A549 (cell line): ENCODE measurements around the gene TFDP1.

Source experiments
- CHD2 ChIP-seq: fragments of 150-350 bp; IDR thresholded peaks from 2 replicates; pipeline ENCODE4 v1.6.1; 2014; ENCODE audit warnings: low read length; ENCODE audit not compliant: partially characterized antibody
- EP300 ChIP-seq, 2 experiments: fragments of >200 bp; sonication (Bioruptor Twin); formaldehyde crosslinking; IDR thresholded peaks; 2 replicates in 1 of 2; 3 replicates in 1 of 2; pipeline ENCODE4 v1.6.1; 2016 to 2017
- MYC ChIP-seq: IDR thresholded peaks from 2 replicates; pipeline ENCODE4 v1.6.1; 2012; ENCODE audit warnings: mild to moderate bottlenecking, inconsistent platforms, low read length, improper control_type of control experiment, borderline replicate concordance
- POLR2A ChIP-seq: IDR thresholded peaks from 2 replicates; pipeline ENCODE4 v1.6.1; 2012; ENCODE audit warnings: mild to moderate bottlenecking, low read length
- POLR2AphosphoS2 ChIP-seq: conservative IDR thresholded peaks from 2 replicates; pipeline ENCODE4 v1.6.1; 2012; ENCODE audit warnings: low read length, improper control_type of control experiment, inconsistent platforms
- TF ChIP-seq, protein P1 (sequence below): fragments of 200-600 bp; sonication (generic); IDR thresholded peaks from 2 replicates; pipeline ENCODE4 v1.6.1; 2016; ENCODE audit warnings: antibody characterized with exemption, mild to moderate bottlenecking, moderate library complexity
- TF ChIP-seq, protein P2 (sequence below): fragments of >200 bp; sonication (Bioruptor Twin); formaldehyde crosslinking; IDR thresholded peaks from 3 replicates; pipeline ENCODE4 v1.5.1; 2016
- TF ChIP-seq, protein P3 (sequence below): fragments of >200 bp; sonication (Bioruptor Twin); formaldehyde crosslinking; IDR thresholded peaks from 2 replicates; pipeline ENCODE4 v1.6.1; 2016

DNA sequence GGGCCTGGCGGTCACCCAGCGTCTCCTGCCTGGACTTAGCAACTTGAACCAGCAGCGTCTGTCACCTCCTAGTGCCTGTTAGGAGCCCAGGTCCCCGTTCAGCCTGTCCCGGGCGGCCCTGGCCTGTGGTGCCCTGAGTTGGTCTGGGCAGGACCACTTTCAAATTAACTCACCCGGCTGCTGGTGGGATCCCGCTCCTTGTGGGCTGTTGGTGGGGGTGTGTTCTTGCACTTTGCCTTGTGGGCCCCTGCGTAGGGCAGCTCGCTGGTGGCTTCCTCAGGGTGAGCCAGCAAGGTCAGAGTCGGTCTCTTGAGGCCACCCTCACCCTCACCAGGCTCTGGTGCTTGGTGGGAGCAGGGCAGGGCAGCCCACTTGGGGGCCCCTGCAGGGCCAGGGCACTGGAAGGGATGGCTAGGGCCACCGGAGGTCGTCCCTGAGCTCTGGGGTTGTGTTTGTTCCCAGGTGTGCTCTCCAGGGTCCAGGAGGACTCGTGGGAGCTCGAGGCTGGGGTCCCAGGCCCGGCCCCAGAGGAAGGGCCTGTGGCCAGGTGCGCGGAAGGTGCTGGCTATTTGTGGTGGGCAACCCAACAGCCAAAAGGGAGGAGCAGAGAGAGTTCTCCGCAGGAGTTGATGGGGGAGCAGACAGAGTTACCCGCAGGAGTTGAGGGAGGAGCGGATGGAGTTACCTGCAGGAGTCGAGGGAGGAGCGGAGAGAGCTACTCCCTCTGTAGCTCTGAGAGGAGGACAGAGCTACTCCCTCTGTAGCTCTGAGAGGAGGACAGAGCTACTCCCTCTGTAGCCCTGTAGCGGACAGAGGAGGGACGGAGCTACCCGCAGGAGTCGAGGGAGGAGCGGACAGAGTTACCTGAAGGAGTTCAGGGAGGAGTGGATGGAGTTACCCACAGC is 16.9 kb downstream of the TFDP1 start:
- TF ChIP-seq, protein P1, sequence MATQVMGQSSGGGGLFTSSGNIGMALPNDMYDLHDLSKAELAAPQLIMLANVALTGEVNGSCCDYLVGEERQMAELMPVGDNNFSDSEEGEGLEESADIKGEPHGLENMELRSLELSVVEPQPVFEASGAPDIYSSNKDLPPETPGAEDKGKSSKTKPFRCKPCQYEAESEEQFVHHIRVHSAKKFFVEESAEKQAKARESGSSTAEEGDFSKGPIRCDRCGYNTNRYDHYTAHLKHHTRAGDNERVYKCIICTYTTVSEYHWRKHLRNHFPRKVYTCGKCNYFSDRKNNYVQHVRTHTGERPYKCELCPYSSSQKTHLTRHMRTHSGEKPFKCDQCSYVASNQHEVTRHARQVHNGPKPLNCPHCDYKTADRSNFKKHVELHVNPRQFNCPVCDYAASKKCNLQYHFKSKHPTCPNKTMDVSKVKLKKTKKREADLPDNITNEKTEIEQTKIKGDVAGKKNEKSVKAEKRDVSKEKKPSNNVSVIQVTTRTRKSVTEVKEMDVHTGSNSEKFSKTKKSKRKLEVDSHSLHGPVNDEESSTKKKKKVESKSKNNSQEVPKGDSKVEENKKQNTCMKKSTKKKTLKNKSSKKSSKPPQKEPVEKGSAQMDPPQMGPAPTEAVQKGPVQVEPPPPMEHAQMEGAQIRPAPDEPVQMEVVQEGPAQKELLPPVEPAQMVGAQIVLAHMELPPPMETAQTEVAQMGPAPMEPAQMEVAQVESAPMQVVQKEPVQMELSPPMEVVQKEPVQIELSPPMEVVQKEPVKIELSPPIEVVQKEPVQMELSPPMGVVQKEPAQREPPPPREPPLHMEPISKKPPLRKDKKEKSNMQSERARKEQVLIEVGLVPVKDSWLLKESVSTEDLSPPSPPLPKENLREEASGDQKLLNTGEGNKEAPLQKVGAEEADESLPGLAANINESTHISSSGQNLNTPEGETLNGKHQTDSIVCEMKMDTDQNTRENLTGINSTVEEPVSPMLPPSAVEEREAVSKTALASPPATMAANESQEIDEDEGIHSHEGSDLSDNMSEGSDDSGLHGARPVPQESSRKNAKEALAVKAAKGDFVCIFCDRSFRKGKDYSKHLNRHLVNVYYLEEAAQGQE: no peak
- TF ChIP-seq EP300 (IDR thresholded peaks at IDR 0.05) (no peak), MYC (no peak), POLR2A (no peak), CHD2 (no peak), POLR2AphosphoS2 (no peak)
- TF ChIP-seq, protein P2, sequence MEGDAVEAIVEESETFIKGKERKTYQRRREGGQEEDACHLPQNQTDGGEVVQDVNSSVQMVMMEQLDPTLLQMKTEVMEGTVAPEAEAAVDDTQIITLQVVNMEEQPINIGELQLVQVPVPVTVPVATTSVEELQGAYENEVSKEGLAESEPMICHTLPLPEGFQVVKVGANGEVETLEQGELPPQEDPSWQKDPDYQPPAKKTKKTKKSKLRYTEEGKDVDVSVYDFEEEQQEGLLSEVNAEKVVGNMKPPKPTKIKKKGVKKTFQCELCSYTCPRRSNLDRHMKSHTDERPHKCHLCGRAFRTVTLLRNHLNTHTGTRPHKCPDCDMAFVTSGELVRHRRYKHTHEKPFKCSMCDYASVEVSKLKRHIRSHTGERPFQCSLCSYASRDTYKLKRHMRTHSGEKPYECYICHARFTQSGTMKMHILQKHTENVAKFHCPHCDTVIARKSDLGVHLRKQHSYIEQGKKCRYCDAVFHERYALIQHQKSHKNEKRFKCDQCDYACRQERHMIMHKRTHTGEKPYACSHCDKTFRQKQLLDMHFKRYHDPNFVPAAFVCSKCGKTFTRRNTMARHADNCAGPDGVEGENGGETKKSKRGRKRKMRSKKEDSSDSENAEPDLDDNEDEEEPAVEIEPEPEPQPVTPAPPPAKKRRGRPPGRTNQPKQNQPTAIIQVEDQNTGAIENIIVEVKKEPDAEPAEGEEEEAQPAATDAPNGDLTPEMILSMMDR: no peak
- TF ChIP-seq, protein P3, sequence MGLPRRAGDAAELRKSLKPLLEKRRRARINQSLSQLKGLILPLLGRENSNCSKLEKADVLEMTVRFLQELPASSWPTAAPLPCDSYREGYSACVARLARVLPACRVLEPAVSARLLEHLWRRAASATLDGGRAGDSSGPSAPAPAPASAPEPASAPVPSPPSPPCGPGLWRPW: no peak
